GM12892 (cell line): Measurements from ENCODE around the gene RBM19.

Experiments used
- POLR2A ChIP-seq: IDR thresholded peaks from 2 replicates; pipeline ENCODE4 v1.6.1; 2011; ENCODE audit warnings: low read depth, low read length, control low read depth
- POLR2AphosphoS5 ChIP-seq: IDR thresholded peaks from 2 replicates; pipeline ENCODE4 v1.6.1; 2011; ENCODE audit warnings: low read depth, low read length, control low read depth
- TAF1 ChIP-seq: IDR thresholded peaks from 2 replicates; pipeline ENCODE4 v1.6.1; 2011; ENCODE audit warnings: low read depth, mild to moderate bottlenecking, control low read depth, low read length, borderline replicate concordance

DNA sequence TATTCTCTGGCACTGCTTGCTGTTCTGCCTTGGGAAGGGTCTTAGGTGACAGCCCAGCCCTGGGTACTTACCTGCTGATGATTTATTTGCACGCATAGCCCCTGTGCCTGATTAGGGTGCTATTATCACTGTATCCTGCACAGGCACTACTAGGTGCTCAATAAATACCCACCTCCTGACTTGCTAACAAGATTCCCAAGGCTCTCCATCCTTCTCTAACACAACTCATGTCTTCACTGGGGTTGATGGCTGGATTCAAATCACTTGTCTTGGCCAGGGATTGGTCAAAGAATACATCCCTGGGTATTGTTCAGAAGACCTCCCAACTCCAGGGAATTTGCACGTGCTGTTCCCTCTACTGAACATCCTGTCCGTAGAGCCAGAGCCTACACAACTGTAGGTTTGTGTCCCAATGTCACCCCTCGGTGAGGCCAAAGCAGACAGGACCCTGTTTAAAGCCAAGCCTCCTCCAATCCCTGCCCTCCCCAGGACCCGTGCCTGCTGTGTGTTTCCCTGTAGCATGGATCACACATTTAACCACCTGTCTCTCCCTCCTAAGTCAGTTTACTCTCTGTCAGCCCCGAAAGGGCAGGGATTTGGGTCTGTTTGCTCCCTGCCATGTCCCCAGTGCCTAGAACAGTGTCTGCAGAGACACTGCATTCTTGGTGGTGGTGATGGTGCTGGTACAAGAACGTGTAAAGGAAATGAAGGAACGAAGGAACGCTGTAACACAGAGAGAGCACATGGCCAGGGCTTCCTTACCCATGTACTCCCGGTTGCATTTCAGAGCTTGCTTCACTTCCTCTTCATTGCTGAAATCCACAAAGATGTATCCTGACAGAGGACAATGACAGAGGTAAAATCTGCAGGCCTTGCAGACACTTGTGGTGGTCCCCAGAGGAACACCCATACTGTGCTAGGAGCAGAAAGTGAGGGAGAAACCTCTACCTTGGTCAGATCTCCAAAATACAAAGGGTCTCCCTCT, 16.5 kb downstream of the RBM19 start:
- TF ChIP-seq POLR2AphosphoS5 (0 out of 2 replicates have a peak, but pooled peaks have one; percentile 11), POLR2A (no peak), TAF1 (no peak)
